Progenitor cell of endocrine pancreas (in vitro differentiated cells): ENCODE data around the gene SP100. TPM values are rescaled to one million over a fixed set of nuclear protein-coding genes. Genes with fewer than 3 reads are reported as not detected.

Source experiments
- DNase-seq: peaks from one replicate; pipeline ENCODE4 v3.0.0; 2021; ENCODE audit warnings: low spot score; ENCODE audit not compliant: unreplicated experiment
- H3K27ac Mint-ChIP-seq: 2 replicates; pipeline ENCODE4 v1.8.0; 2021; ENCODE audit warnings: mild to moderate bottlenecking, moderate library complexity, mixed read lengths
- H3K27me3 Mint-ChIP-seq: 2 replicates; pipeline ENCODE4 v1.8.0; 2021; ENCODE audit warnings: mixed read lengths
- H3K36me3 Mint-ChIP-seq: 2 replicates; pipeline ENCODE4 v1.8.0; 2022; ENCODE audit warnings: mixed read lengths; ENCODE audit not compliant: insufficient read depth
- H3K4me1 Mint-ChIP-seq: 2 replicates; pipeline ENCODE4 v1.8.0; 2021; ENCODE audit warnings: low read depth, mixed read lengths
- H3K4me3 Mint-ChIP-seq: 2 replicates; pipeline ENCODE4 v1.8.0; 2021; ENCODE audit warnings: low read depth, mild to moderate bottlenecking, moderate library complexity, mixed read lengths
- H3K9me3 Mint-ChIP-seq: 2 replicates; pipeline ENCODE4 v1.8.0; 2021; ENCODE audit warnings: low read depth, mixed read lengths
- CTCF ChIP-seq: fragments of 200-600 bp; sonication (generic); IDR thresholded peaks from one replicate; pipeline ENCODE4 v1.5.0; 2021; ENCODE audit warnings: antibody characterized with exemption, mild to moderate bottlenecking; ENCODE audit not compliant: unreplicated experiment
- total RNA-seq: library from RNA; stranded (reverse); gene quantifications from 2 replicates; pipeline ENCODE4 v1.2.1, GENCODE V29; 2021

The SP100 gene
- total RNA-seq, 1 donor from 2014 or later = 2.3 TPM

GRCh38 chr2:230575642-230576324, 159.8 kb downstream of the SP100 start:
- Mint-ChIP-seq H3K27ac (no peak overlapping the region), H3K9me3 (peaks cover 15% of the 10 kb centered on the region)

GRCh38 chr2:230577114-230577513, 161.1 kb downstream of the SP100 start:
- Mint-ChIP-seq H3K27ac (no peak overlapping the region), H3K4me1 (no peaks in the 10 kb centered on the region), H3K27me3 (peaks cover 11% of the 10 kb centered on the region), H3K36me3 (no peaks in the 10 kb centered on the region), H3K4me3 (no peak overlapping the region), H3K9me3 (peaks cover 14% of the 10 kb centered on the region)
- no peak for TF ChIP-seq CTCF
- no peak for DNase-seq

More at GRCh38 chr2:230575642-230576324, 159.8 kb downstream of the SP100 start:
- Mint-ChIP-seq H3K4me3 (no peak overlapping the region), H3K36me3 (no peaks in the 10 kb centered on the region), H3K27me3 (peaks cover 11% of the 10 kb centered on the region), H3K4me1 (no peaks in the 10 kb centered on the region)
- DNase-seq = no peak
- no peak for TF ChIP-seq CTCF

GRCh38 chr2:230578106-230578505, 162.1 kb downstream of the SP100 start:
- Mint-ChIP-seq H3K27ac (no peak overlapping the region), H3K4me3 (no peak overlapping the region), H3K27me3 (peaks cover 11% of the 10 kb centered on the region), H3K36me3 (no peaks in the 10 kb centered on the region), H3K9me3 (peaks cover 14% of the 10 kb centered on the region), H3K4me1 (no peaks in the 10 kb centered on the region)
- no peak for TF ChIP-seq CTCF
- DNase-seq = no peak

GRCh38 chr2:230582851-230583283, 166.9 kb downstream of the SP100 start:
- no peak overlapping the region for H3K27ac Mint-ChIP-seq
- no peak for DNase-seq
- no peak for TF ChIP-seq CTCF
- no peaks in the 10 kb centered on the region for H3K9me3 Mint-ChIP-seq
- no peaks in the 10 kb centered on the region for H3K27me3 Mint-ChIP-seq
- H3K4me1 Mint-ChIP-seq = no peaks in the 10 kb centered on the region
- no peak overlapping the region for H3K4me3 Mint-ChIP-seq
- no peaks in the 10 kb centered on the region for H3K36me3 Mint-ChIP-seq

GRCh38 chr2:230583581-230583980, 167.6 kb downstream of the SP100 start:
- Mint-ChIP-seq H3K4me1 (no peaks in the 10 kb centered on the region), H3K4me3 (no peak overlapping the region), H3K27me3 (no peaks in the 10 kb centered on the region), H3K27ac (no peak overlapping the region), H3K9me3 (no peaks in the 10 kb centered on the region), H3K36me3 (no peaks in the 10 kb centered on the region)
- DNase-seq = no peak
- no peak for TF ChIP-seq CTCF
